Measurements from ENCODE around the gene SLC38A2.
A peak's percentile ranks its signal among the peaks of the same experiment; 100 is the strongest.
"Not testable (repeated sequence)": the region's sequence is repeated elsewhere in the genome, so short reads cannot be mapped to it uniquely, and the experiment has no call there.

SLC38A2 gene

DNA sequence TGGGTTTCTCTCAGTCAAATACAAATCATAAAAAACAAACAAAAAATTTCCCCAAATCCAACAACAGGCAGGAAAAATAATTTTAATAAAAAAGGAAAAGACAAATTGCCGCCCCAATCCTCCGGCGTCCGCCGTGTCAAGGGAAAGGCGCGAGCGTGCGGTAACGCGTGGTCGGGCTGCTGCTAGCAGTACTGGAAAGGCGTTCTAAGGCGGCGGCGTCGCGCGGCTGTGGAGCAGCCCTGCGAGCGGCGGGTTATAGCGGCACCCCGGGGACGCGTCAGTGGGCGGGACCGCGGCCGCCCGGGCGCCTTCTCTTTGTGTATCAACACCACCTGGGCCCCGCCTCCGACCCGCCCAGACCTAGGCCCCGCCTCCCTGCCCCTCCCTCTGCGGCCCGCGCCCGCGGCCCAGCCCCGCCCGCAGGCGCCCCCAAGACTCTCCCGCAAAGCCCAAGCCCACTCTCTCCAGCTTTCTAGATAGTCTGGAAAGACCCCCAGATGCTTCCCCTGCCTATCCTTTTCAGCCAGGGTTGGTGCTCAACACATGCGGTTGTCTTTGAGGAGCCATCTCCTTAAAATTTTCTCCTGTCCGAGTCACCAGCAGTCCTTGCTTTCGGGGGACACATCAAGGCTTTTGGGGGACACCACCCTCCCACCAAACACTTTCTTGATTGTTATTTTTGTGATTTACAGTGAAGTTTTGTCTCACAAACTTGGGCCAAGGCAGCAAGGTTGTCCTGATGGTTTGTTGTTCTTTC is at the start of gene SLC38A2:
SLC38A2 (minus strand) TSS at position 230 of the 757 bp plus-strand sequence. CDS start 1,480 bp downstream, outside the sequence.
- peak; percentile 91 for DNase-seq

- no peak for DNase-seq
Observed at GRCh38 chr12:46419675-46420074, 47.1 kb upstream of the SLC38A2 start.

- no peak for DNase-seq
Observed at GRCh38 chr12:46415552-46415951, 43.0 kb upstream of the SLC38A2 start.

DNA sequence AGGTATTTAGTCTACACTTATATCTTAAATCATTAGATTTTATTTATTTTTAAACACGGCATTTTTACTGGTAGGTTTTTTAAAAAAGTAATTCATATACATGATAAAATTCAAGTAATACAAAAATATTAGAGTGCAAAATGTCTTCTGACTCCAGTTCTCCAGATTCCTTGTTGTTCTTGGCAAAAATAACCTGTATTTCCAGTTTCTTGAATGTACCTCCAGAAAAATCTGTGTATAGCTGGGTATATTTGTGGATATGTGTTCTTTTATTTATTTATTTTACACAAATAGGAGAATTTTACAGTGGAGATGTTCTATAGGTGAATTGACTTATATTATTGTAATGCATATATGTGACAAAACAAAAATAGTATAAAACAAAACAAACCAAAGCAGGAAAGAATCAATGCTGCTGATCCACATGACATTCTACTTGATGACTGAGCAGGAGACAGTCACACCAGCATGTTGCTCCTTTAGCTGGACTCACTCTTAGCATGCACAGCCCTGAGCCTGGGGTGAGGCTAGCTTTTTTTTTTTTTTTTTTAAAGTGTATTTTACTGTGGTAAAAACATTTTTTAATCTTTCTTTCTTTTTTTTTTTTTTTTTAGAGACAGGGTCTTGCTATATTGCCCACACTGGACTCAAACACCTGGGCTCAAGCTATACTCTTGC is 42.2 kb upstream of the SLC38A2 start:
- no peak for DNase-seq

DNA sequence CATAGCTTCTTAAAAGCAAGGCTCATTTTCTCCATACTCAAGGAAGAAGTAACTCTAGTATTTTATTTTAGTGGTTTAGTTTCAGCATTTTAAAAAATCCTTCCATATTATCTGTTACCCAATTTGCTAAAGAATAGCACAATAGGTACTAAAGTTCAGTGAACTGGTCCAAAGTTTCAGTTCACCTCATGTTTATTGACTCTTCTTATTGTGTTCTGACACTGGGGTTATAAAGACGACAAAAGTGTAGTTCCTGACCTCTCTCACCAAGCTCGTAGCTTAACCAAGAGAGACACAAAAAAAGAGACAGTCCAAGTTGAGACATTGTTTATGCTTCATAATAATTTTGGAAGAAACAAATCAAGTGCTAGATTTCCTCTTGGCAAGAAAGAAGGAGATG is 40.8 kb upstream of the SLC38A2 start:
- no peak for DNase-seq

- DNase-seq, result no peak
Observed at GRCh38 chr12:46412857-46413256, 40.3 kb upstream of the SLC38A2 start.

DNA sequence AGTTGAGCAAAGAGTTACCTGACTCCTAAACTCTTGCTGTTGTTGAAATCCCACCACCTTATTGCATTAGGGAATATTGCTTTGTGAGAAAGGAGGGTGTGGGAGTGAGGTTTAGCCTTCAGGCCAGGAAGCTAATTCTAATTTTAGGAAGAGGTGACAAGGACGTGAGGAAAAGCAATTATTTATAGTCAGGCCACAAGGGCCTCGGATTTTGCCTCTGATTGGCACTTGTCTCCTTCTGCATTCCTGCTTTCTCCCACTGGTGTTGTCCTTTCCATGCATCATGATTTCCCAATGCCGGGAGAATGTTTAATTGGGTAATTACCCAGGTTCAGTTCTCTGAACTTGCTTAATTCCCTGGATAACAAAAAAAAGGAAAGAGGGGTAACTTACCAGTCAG is 37.9 kb upstream of the SLC38A2 start:
- DNase-seq, result no peak

DNA sequence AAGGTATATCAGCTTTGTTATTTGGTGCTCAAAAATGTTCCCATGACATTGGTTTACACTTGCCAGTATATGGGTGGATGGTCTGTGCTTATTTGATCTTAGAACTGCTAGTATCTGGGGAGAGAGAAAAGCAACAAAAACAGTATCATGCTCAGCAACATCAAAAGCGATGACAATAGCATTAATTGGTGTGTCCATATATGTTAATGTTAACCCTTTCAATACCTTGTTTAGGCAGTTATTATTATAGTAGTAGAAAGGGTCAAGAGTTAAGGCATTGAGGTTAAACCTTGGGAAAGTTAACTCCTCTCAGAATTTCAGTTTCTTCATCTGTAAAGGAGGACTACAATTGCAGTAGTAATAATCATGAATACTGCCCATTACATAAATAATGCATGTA is 37.4 kb upstream of the SLC38A2 start:
- no peak for DNase-seq

- DNase-seq, result no peak
Observed at GRCh38 chr12:46409342-46409741, 36.8 kb upstream of the SLC38A2 start.

GRCh38 chr12:46408441-46408840 is 35.9 kb upstream of the SLC38A2 start:
- DNase-seq, result no peak

DNA sequence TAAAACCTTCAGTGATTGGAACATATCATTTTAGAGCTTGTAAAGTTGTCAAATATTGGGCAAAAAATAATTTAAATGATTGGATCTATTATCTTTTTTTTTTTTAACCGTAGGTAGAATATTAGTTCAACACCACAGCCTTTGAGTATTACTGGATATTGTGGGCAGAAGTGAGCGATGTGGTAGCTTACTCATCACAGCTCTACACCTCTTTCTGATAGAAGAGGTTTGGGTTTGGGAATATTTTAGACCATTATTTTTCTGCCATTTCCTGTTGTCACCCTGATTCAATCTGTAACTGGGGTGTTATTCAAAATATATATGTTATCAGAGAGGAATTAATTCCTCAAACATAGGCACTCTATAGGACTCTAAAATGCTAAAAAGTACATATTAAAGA is 34.8 kb upstream of the SLC38A2 start:
- DNase-seq, result no peak

DNA sequence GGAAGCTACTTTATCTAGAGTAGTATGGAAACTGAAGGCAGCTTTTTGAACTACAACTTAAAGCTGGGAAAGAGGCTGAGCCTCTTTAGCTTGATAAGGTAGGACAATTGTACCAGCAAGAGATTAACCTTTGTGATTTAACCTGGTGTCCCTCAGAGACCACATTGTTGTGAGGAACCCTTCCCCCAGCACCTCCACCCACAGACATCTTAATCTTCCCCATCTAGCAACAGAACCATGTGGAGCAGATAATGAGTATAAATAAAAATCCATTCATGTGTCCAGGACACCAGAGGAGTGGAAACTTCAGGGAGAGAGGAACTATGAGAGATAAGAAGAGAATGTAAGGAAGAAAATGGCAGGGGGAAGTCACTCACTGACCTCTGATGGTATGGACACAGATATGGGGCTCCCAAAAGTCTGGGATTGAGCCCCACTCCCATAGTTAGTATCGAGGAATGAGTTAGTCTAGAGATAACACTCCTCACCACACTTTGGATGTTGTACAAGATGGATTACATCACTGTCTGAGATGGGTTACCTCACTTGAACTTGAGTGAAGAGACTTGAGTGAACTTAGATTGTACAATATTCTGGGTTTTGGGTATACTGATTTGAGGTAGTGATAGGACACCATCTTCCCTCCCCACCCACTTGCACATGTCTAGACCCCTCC is 33.9 kb upstream of the SLC38A2 start:
- no peak for DNase-seq

GRCh38 chr12:46404733-46405132 is 32.2 kb upstream of the SLC38A2 start:
- DNase-seq, result no peak

GRCh38 chr12:46404225-46404631 is 31.7 kb upstream of the SLC38A2 start:
- no peak for DNase-seq

GRCh38 chr12:46403719-46404070 is 31.1 kb upstream of the SLC38A2 start:
- no peak for DNase-seq

- no peak for DNase-seq
Observed at GRCh38 chr12:46402941-46403718, 30.6 kb upstream of the SLC38A2 start.

DNA sequence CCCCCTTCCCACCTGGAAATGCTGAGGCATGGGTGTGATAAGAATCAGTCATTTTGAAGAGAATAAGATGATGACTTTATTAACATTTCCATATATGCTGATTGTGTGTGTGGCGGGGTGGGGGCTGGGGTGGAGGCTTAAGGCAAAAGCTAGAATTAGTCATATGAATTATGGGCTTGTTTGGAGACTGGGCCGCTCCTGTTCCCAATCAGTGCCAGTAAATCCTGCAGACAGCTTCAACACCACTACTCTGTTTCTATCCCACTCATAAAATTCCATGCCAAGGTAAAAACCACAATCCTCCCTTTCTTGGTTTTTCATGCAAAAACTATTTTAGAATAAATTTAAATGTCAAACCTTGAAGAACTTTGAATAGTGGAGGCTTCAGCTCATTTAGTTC is 29.9 kb upstream of the SLC38A2 start:
- no peak for DNase-seq

- no peak for DNase-seq
Observed at GRCh38 chr12:46401662-46402061, 29.1 kb upstream of the SLC38A2 start.

- no peak for DNase-seq
Observed at GRCh38 chr12:46400406-46400805, 27.8 kb upstream of the SLC38A2 start.

- not testable (repeated sequence) for DNase-seq
Observed at GRCh38 chr12:46399461-46400248, 27.1 kb upstream of the SLC38A2 start.

- DNase-seq, result no peak
Observed at GRCh38 chr12:46396826-46397225, 24.3 kb upstream of the SLC38A2 start.

DNA sequence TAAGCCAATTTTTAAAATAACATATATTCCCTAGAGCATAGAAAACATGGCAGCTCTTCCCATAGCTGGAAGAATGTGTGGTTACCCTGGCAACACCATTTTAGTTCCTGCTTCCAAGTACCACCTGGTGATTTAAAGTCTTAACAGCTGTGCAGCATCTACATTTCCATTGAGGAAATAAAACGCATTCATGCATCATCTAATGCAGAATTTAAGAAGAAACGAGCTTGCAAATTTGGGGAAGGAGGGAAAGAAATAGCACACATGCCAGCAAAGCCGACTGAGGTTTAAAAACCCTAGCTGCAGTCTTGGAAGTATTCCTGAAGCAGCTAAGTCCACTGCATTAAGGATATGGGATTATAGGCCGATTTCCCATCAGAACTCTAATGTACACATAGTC is 22.8 kb upstream of the SLC38A2 start:
- DNase-seq, result peak; percentile 81

All from NCI-H2171 (cell line).